Measurements from ENCODE around the gene HM13.
A peak's percentile ranks its signal among the peaks of the same experiment; 100 is the strongest.

GRCh38 chr20:31605031-31605901, 91.0 kb downstream of the HM13 start, which contains the start of gene ID1:
- TF ChIP-seq CTCF (IDR thresholded peaks at IDR 0.05): peak; percentile 1
- no peak for TF ChIP-seq EZH2 (IDR thresholded peaks at IDR 0.05; ENCODE audit: borderline replicate concordance, insufficient read depth, low read depth, low read length, poor library complexity, severe bottlenecking)
